Peyer's patch (tissue), 4 donors: ENCODE results near the gene SYT8. TPM values are rescaled to one million over a fixed set of nuclear protein-coding genes. Genes with fewer than 3 reads are reported as not detected.

Experiments
- DNase-seq, 3 donors: peaks; one replicate each; pipeline ENCODE4 v3.0.0-alpha.2; 2017 to 2019
- H3K27ac ChIP-seq, 4 donors: fragments of 200-600 bp; sonication (generic); one replicate each; pipeline ENCODE4 v1.5.1; 2016 to 2019
- H3K27me3 ChIP-seq, 2 donors: fragments of 200-600 bp; sonication (generic); one replicate each; pipeline ENCODE4 v1.5.1; 2019
- H3K36me3 ChIP-seq, 3 donors: fragments of 200-600 bp; sonication (generic); one replicate each; pipeline ENCODE4 v1.5.1; 2016 to 2019
- H3K4me1 ChIP-seq, 4 donors: fragments of 200-600 bp; sonication (generic); one replicate each; pipeline ENCODE4 v1.5.1; 2016 to 2019
- H3K4me3 ChIP-seq, 4 donors: fragments of 200-600 bp; sonication (generic); 1 replicate in 3 of 4; 2 replicates in 1 of 4; pipeline ENCODE4 v1.5.1; 2016 to 2019; ENCODE audit warnings: mild to moderate bottlenecking in 1 of 4
- H3K9me3 ChIP-seq, 4 donors: fragments of 200-600 bp; sonication (generic); one replicate each; pipeline ENCODE4 v1.5.1; 2016 to 2019; ENCODE audit warnings: mild to moderate bottlenecking in 1 of 4
- CTCF ChIP-seq, 6 experiments: fragments of 450-650 bp in 4 of 6; fragments of 200-600 bp in 2 of 6; sonication (generic) in 1 of 6; IDR thresholded peaks; one replicate each; pipeline ENCODE4 v1.5.1; 2017 to 2019; ENCODE audit warnings: antibody characterized with exemption in 6 of 6, mild to moderate bottlenecking in 3 of 6, moderate library complexity in 1 of 6
- POLR2A ChIP-seq, 2 donors: fragments of 450-650 bp; IDR thresholded peaks; one replicate each; pipeline ENCODE4 v1.5.1; 2017; ENCODE audit warnings: antibody characterized with exemption in 2 of 2, mild to moderate bottlenecking in 2 of 2, moderate library complexity in 2 of 2
- total RNA-seq, 4 donors: library from RNA; depleted of rRNA; stranded (reverse); fragments of >200 nt; gene quantifications; one replicate each; pipeline ENCODE4 v1.1.0, GENCODE V29; 2016

SYT8 gene
- total RNA-seq, 4 donors from 2014 or later, result 21.3 to 57.6 (median 44.6) TPM; not detected in 1

- H3K27ac ChIP-seq, result no peak overlapping the region
- no peak overlapping the region for H3K4me3 ChIP-seq
- no peaks in the 10 kb centered on the region for H3K27me3 ChIP-seq
- peaks cover 0 to 10% (median 0%) of the 10 kb centered on the region in 4 donors for H3K9me3 ChIP-seq
- no peak for DNase-seq
- no peaks in the 10 kb centered on the region for H3K36me3 ChIP-seq
- H3K4me1 ChIP-seq, result no peaks in the 10 kb centered on the region
- TF ChIP-seq POLR2A (IDR thresholded peaks at IDR 0.05) (no peak), CTCF (IDR thresholded peaks at IDR 0.05) (no peak)
Measured at GRCh38 chr11:1820463-1821325, 14.1 kb upstream of the SYT8 start.

GRCh38 chr11:1821562-1821961 is 13.2 kb upstream of the SYT8 start:
- DNase-seq, result no peak
- no peak for TF ChIP-seq CTCF (IDR thresholded peaks at IDR 0.05)
- TF ChIP-seq POLR2A (IDR thresholded peaks at IDR 0.05), result no peak
- H3K27ac ChIP-seq, result no peak overlapping the region

DNA sequence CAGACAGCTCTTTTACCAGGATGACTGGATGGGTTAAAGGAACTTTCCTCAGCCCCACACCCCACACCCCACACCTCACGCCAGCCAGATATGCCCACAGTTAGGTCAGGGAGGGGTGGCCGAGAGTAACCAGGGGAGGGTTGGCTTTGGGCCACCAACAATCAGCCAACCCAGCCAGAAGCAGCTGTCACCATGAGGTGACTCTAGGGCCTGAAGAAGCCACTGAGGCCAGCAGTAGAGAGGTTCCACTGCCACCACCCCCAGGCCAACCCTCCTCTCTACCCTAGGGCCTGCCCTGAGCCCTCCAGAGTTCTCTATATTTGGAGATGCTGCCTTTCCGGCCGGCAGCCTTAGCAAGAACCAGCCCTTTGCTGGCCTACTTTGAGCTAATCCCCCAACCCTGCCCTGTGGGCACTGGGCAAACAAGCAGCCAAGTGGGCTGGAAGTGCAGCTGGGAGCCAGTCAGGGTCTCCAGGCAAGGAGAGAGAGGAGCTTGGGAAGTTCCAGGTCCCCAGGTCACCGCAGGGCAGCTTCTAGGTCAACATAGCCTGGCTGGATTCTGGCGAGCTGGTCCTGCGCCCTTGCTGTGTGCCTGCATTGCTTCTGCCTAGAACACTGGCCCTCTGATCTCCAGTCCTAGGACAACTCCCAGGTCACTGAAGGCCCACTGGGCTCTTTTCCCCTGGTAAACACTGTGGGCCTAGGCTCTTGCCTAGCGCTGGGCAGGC is 12.0 kb upstream of the SYT8 start:
- H3K27ac ChIP-seq, result no peak overlapping the region
- no peaks in the 10 kb centered on the region for H3K27me3 ChIP-seq
- no peaks in the 10 kb centered on the region for H3K36me3 ChIP-seq
- no peak for DNase-seq
- peaks cover 0 to 10% (median 0%) of the 10 kb centered on the region in 4 donors for H3K9me3 ChIP-seq
- peaks cover 0 to 17% (median 0%) of the 10 kb centered on the region in 4 donors for H3K4me1 ChIP-seq
- H3K4me3 ChIP-seq, result no peak overlapping the region
- TF ChIP-seq CTCF (IDR thresholded peaks at IDR 0.05), result no peak
- no peak for TF ChIP-seq POLR2A (IDR thresholded peaks at IDR 0.05)

More at GRCh38 chr11:1821562-1821961, 13.2 kb upstream of the SYT8 start:
- Histone ChIP-seq H3K4me1 (peaks cover 0 to 7% (median 0%) of the 10 kb centered on the region in 4 donors), H3K27me3 (no peaks in the 10 kb centered on the region), H3K36me3 (no peaks in the 10 kb centered on the region), H3K4me3 (no peak overlapping the region), H3K9me3 (peaks cover 0 to 10% (median 0%) of the 10 kb centered on the region in 4 donors)

GRCh38 chr11:1823376-1824220 is 11.2 kb upstream of the SYT8 start:
- Histone ChIP-seq H3K9me3 (peaks cover 0 to 7% (median 0%) of the 10 kb centered on the region in 4 donors), H3K4me3 (no peak overlapping the region), H3K27me3 (no peaks in the 10 kb centered on the region), H3K36me3 (no peaks in the 10 kb centered on the region), H3K27ac (no peak overlapping the region), H3K4me1 (peaks cover 0 to 17% (median 0%) of the 10 kb centered on the region in 4 donors)
- no peak for TF ChIP-seq CTCF (IDR thresholded peaks at IDR 0.05)
- TF ChIP-seq POLR2A (IDR thresholded peaks at IDR 0.05), result no peak
- no peak for DNase-seq
